ENCODE results near the gene BCAT1. TPM values are rescaled to one million over a fixed set of nuclear protein-coding genes. Genes with fewer than 3 reads are reported as not detected.

BCAT1 gene
- total and polyA plus RNA-seq, 2 donors (not counting 1 experiment from before 2014, with no cell fraction given), result 0.33 to 9.6 TPM

GRCh38 chr12:24899503-24900075, 49.3 kb downstream of the BCAT1 start:
- no peaks in the 10 kb centered on the region for H4K20me1 ChIP-seq (ENCODE audit: control insufficient read depth, insufficient read depth, low read length, poor library complexity, severe bottlenecking)
- no peak overlapping the region for H3K4me2 ChIP-seq (replicated peaks; ENCODE audit: low read depth, low read length, poor library complexity, severe bottlenecking)
- no peak overlapping the region for H2AFZ ChIP-seq (ENCODE audit: insufficient read depth, low read depth, low read length, poor library complexity, severe bottlenecking)
- no peak overlapping the region for H3K4me3 ChIP-seq (ENCODE audit: control extremely low read depth in 1 of 5, extremely low read depth in 1 of 5, insufficient read depth in 1 of 5, low read depth in 2 of 5, low read length in 4 of 5)
- no peaks in the 10 kb centered on the region for H3K36me3 ChIP-seq (replicated peaks in 1 of 2; ENCODE audit: control extremely low read depth in 1 of 2, control insufficient read depth in 1 of 2, extremely low read depth in 1 of 2, insufficient read depth in 2 of 2, low read length in 1 of 2)
- peaks cover 19% of the 10 kb centered on the region in 2 donors for H3K4me1 ChIP-seq (ENCODE audit: control insufficient read depth in 2 of 2, insufficient read depth in 2 of 2, low read length in 2 of 2)
- ATAC-seq (ENCODE audit: low read depth) (no peak), DNase-seq (no peak)
- Mint-ChIP-seq H3K4me1 (peaks cover 15% of the 10 kb centered on the region), H3K27ac (no peak overlapping the region), H3K9me3 (ENCODE audit: insufficient read depth) (no peaks in the 10 kb centered on the region), H3K4me3 (no peak overlapping the region), H3K27me3 (peaks cover 23% of the 10 kb centered on the region)
- H3K27me3 ChIP-seq (replicated peaks in 1 of 4; ENCODE audit: control extremely low read depth in 1 of 4, control insufficient read depth in 3 of 4, insufficient read depth in 4 of 4, low read length in 3 of 4), result peaks cover 0 to 28% (median 13%) of the 10 kb centered on the region in 4 experiments
- no peak for TF ChIP-seq EZH2 (IDR thresholded peaks at IDR 0.05; ENCODE audit: borderline replicate concordance, insufficient read depth, low read depth, low read length, poor library complexity, severe bottlenecking)
- no peak for TF ChIP-seq CTCF (IDR thresholded peaks at IDR 0.05)
- intact Hi-C loops (cut with micrococcal nuclease), result no loop called here
- H3K9me3 ChIP-seq (ENCODE audit: control extremely low read depth in 1 of 3, control insufficient read depth in 2 of 3, insufficient read depth in 1 of 3, low read length in 2 of 3), result peaks cover 0 to 4% (median 0%) of the 10 kb centered on the region in 3 donors
- ChIA-PET CTCF (no interaction called here), POLR2A (no interaction called here)
- H3K79me2 ChIP-seq (ENCODE audit: control insufficient read depth, insufficient read depth, low read length), result no peaks in the 10 kb centered on the region
- no peak overlapping the region for H3K27ac ChIP-seq (ENCODE audit: low read length in 2 of 2)
- no peak overlapping the region for H3K9ac ChIP-seq (ENCODE audit: low read length)
- WGBS (ENCODE audit: insufficient coverage), result no CpG with 5 or more reads among the region's 4 CpGs

GRCh38 chr12:24898606-24899005, 50.3 kb downstream of the BCAT1 start:
- Histone ChIP-seq H3K27me3 (replicated peaks in 1 of 4; ENCODE audit: control extremely low read depth in 1 of 4, control insufficient read depth in 3 of 4, insufficient read depth in 4 of 4, low read length in 3 of 4) (peaks cover 0 to 19% (median 7%) of the 10 kb centered on the region in 4 experiments), H3K36me3 (replicated peaks in 1 of 2; ENCODE audit: control extremely low read depth in 1 of 2, control insufficient read depth in 1 of 2, extremely low read depth in 1 of 2, insufficient read depth in 2 of 2, low read length in 1 of 2) (no peaks in the 10 kb centered on the region), H3K79me2 (ENCODE audit: control insufficient read depth, insufficient read depth, low read length) (no peaks in the 10 kb centered on the region), H3K4me1 (ENCODE audit: control insufficient read depth in 2 of 2, insufficient read depth in 2 of 2, low read length in 2 of 2) (peaks cover 14 to 16% of the 10 kb centered on the region in 2 donors), H3K27ac (ENCODE audit: low read length in 2 of 2) (no peak overlapping the region), H3K9me3 (ENCODE audit: control extremely low read depth in 1 of 3, control insufficient read depth in 2 of 3, insufficient read depth in 1 of 3, low read length in 2 of 3) (peaks cover 0 to 4% (median 0%) of the 10 kb centered on the region in 3 donors), H2AFZ (ENCODE audit: insufficient read depth, low read depth, low read length, poor library complexity, severe bottlenecking) (no peak overlapping the region), H3K4me3 (ENCODE audit: control extremely low read depth in 1 of 5, extremely low read depth in 1 of 5, insufficient read depth in 1 of 5, low read depth in 2 of 5, low read length in 4 of 5) (no peak overlapping the region), H4K20me1 (ENCODE audit: control insufficient read depth, insufficient read depth, low read length, poor library complexity, severe bottlenecking) (no peaks in the 10 kb centered on the region), H3K9ac (ENCODE audit: low read length) (no peak overlapping the region), H3K4me2 (replicated peaks; ENCODE audit: low read depth, low read length, poor library complexity, severe bottlenecking) (no peak overlapping the region)
- TF ChIP-seq EZH2 (IDR thresholded peaks at IDR 0.05; ENCODE audit: borderline replicate concordance, insufficient read depth, low read depth, low read length, poor library complexity, severe bottlenecking) (no peak), CTCF (IDR thresholded peaks at IDR 0.05) (no peak)
- Mint-ChIP-seq H3K27me3 (peaks cover 19% of the 10 kb centered on the region), H3K4me1 (peaks cover 12% of the 10 kb centered on the region), H3K9me3 (ENCODE audit: insufficient read depth) (no peaks in the 10 kb centered on the region), H3K4me3 (no peak overlapping the region), H3K27ac (no peak overlapping the region)
- intact Hi-C loops (cut with micrococcal nuclease), result no loop called here
- no peak for DNase-seq
- ChIA-PET CTCF (no interaction called here), POLR2A (no interaction called here)
- no peak for ATAC-seq (ENCODE audit: low read depth)
- 95% methylated on average over 2 of the region's 3 CpGs for WGBS (ENCODE audit: insufficient coverage)

Measured in B cell (primary cell).